BJ (cell line): Measurements from ENCODE around the gene MTOR. TPM values are rescaled to one million over a fixed set of nuclear protein-coding genes. Genes with fewer than 3 reads are reported as not detected.
"Not testable (repeated sequence)": the region's sequence is repeated elsewhere in the genome, so short reads cannot be mapped to it uniquely, and the experiment has no call there.

Source experiments
- CTCF ChIA-PET: fragments of 350-600 bp; formaldehyde crosslinking; extraction: SDS; loops from one replicate; lab custom pipeline; 2021; ENCODE audit warnings: antibody characterized with exemption, inconsistent platforms; lab: Yijun Ruan, JAX
- POLR2A ChIA-PET: fragments of 300-600 bp; sonication (Branson Sonifier 250); formaldehyde crosslinking; extraction: SDS; loops from one replicate; lab custom pipeline; 2021; ENCODE audit warnings: antibody characterized with exemption; lab: Charles Lee
- DNase-seq: peaks from one replicate; pipeline ENCODE4 v3.0.0-alpha.2; 2011; ENCODE audit warnings: low read depth
- H3K27me3 ChIP-seq: 2 replicates; pipeline ENCODE4 v1.6.0; 2011; ENCODE audit warnings: low read length; ENCODE audit not compliant: control insufficient read depth, insufficient read depth
- H3K36me3 ChIP-seq: 2 replicates; pipeline ENCODE4 v1.5.1; 2011; ENCODE audit warnings: low read length; ENCODE audit not compliant: control insufficient read depth, insufficient read depth
- H3K4me3 ChIP-seq: 2 replicates; pipeline ENCODE4 v1.5.1; 2011; ENCODE audit warnings: low read depth, mild to moderate bottlenecking, control low read depth, low read length
- polyA plus RNA-seq: library from polyadenylated mRNA; depleted of rRNA; stranded (reverse); fragments of >200 nt; gene quantifications from 2 replicates; pipeline ENCODE4 v1.2.3, GENCODE V29; 2011
- TF ChIP-seq, protein P1 (sequence below): IDR thresholded peaks from 2 replicates; pipeline ENCODE4 v1.5.1; 2011; ENCODE audit warnings: low read depth, mild to moderate bottlenecking, control low read depth, inconsistent platforms, low read length, moderate library complexity; ENCODE audit not compliant: insufficient read depth

Gene MTOR
- polyA plus RNA-seq, 1 experiment = 31.6 TPM

DNA sequence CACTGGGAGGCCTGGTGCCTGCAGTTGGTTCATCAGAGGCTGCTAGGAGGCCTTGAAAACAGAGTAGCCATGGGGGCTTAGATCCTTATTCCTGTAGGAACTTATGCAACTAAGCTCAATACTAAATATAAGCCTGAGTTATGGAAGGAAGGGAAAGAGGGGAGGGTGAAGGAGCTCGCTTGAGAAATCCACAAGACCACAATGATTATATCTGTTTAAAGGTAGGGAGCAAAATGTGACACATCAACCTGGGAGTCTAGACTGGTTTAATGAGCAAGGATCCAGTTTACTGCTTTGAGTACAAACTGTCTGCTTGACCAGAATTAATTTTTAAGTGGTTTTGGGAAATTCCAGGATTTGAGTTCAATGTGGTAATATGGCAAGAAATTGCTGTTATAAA lies 93.6 kb downstream of the MTOR start:
- DNase-seq = no peak
- ChIA-PET POLR2A (no interaction called here), CTCF (no interaction called here)

DNA sequence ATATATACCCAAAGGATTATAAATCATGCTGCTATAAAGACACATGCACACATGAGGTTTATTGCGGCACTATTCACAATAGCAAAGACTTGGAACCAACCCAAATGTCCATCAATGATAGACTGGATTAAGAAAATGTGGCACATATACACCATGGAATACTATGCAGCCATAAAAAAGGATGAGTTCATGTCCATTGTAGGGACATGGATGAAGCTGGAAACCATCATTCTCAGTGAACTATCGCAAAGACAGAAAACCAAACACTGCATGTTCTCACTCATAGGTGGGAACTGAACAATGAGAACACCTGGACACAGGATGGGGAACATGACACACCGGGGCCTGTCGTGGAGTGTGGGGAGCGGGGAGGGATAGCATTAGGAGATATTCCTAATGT lies 95.6 kb downstream of the MTOR start:
- H3K4me3 ChIP-seq, H3K27me3 ChIP-seq, CTCF ChIA-PET, POLR2A ChIA-PET, DNase-seq, H3K36me3 ChIP-seq: not testable (repeated sequence)

More for the DNA sequence above, 93.6 kb downstream of the MTOR start:
- no peaks in the 10 kb centered on the region for H3K27me3 ChIP-seq
- TF ChIP-seq, protein P1, sequence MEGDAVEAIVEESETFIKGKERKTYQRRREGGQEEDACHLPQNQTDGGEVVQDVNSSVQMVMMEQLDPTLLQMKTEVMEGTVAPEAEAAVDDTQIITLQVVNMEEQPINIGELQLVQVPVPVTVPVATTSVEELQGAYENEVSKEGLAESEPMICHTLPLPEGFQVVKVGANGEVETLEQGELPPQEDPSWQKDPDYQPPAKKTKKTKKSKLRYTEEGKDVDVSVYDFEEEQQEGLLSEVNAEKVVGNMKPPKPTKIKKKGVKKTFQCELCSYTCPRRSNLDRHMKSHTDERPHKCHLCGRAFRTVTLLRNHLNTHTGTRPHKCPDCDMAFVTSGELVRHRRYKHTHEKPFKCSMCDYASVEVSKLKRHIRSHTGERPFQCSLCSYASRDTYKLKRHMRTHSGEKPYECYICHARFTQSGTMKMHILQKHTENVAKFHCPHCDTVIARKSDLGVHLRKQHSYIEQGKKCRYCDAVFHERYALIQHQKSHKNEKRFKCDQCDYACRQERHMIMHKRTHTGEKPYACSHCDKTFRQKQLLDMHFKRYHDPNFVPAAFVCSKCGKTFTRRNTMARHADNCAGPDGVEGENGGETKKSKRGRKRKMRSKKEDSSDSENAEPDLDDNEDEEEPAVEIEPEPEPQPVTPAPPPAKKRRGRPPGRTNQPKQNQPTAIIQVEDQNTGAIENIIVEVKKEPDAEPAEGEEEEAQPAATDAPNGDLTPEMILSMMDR = no peak
- H3K4me3 ChIP-seq = no peak overlapping the region
- no peaks in the 10 kb centered on the region for H3K36me3 ChIP-seq

DNA sequence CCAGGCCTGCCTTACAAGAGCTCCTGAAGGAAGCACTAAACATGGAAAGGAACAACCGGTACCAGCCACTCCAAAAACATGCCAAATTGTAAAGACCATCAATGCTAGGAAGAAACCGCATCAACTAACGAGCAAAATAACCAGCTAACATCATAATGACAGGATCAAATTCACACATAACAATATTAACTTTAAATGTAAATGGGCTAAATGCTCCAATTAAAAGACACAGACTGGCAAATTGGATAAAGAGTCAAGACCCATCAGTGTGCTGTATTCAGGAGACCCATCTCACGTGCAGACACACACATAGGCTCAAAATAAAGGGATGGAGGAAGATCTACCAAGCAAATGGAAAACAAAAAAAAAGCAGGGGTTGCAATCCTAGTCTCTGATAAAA lies 99.6 kb downstream of the MTOR start:
- H3K27me3 ChIP-seq, DNase-seq, POLR2A ChIA-PET, CTCF ChIA-PET, H3K36me3 ChIP-seq, H3K4me3 ChIP-seq: not testable (repeated sequence)

DNA sequence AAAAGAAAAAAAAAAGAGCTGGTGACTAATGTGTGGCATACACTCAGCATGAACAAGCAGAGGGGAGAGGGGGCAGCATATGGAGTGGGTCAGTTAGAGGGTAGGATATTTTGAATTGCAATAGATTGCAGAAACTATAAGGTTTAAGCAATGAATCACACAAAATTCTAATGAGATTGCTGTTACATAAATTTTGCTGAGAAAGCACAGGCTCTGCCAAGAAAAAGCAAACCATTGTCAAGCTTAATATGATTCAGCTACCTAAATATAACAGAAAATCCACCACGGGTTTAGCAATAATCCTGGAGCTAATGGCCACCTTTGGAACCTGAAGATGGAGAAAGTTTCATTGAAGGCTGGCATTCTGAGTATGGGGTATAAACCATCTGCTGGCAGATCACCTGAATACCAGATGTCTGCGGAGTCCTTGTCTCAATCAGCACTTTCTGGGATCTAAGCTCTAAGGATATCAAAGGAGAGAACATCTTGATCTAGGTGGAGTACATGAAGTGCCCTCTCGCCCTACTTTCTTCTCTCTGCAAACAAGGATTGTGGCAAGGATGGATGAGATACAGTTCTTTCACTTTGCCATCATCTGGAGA lies 103.5 kb downstream of the MTOR start:
- peak; percentile 89 for DNase-seq
- TF ChIP-seq, protein P1 = no peak
- H3K27me3 ChIP-seq = no peaks in the 10 kb centered on the region
- POLR2A ChIA-PET = interaction anchor here (0.9 to 1.2 kb wide), 2 partner anchors 11 to 13 kb away, joined by 5 to 7 read pairs; no protein-coding TSS in a partner anchor
- CTCF ChIA-PET = interaction anchor here (0.6 to 3.5 kb wide), 8 partner anchors 12 to 781 kb away, joined by 3 to 15 read pairs (median 4); no protein-coding TSS in a partner anchor
- no peak overlapping the region for H3K4me3 ChIP-seq
- peaks cover 1% of the 10 kb centered on the region for H3K36me3 ChIP-seq

DNA sequence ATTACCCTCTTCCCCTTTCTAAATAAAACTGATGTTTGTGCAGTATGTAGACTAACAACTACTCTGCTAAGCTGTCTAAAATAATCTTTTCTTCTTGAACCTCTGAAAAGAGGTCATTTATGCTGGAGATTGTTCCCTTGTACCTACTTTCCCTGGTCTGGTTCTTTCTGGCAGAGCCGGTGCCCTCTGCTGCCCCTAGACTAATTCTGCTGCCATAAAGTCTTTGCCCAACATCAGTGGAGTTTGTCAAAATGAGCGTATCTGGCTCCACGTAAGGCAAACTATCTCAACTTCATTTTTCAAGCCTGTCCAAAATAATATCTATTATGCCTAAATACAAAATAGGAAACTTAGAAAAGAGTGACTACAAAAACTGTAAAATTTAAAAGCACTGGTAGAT lies 104.1 kb downstream of the MTOR start:
- DNase-seq = no peak
- TF ChIP-seq, protein P1 = peak; percentile 11; the same call in 1 of the 2 replicates
- ChIA-PET POLR2A (interaction anchor here (0.9 to 1.2 kb wide), 2 partner anchors 11 to 14 kb away, joined by 5 to 7 read pairs; no protein-coding TSS in a partner anchor), CTCF (interaction anchor here (0.8 to 3.5 kb wide), 7 partner anchors 11 to 488 kb away, joined by 3 to 15 read pairs (median 4); no protein-coding TSS in a partner anchor)
- H3K36me3 ChIP-seq = peaks cover 1% of the 10 kb centered on the region
- H3K27me3 ChIP-seq = no peaks in the 10 kb centered on the region
- H3K4me3 ChIP-seq = no peak overlapping the region

DNA sequence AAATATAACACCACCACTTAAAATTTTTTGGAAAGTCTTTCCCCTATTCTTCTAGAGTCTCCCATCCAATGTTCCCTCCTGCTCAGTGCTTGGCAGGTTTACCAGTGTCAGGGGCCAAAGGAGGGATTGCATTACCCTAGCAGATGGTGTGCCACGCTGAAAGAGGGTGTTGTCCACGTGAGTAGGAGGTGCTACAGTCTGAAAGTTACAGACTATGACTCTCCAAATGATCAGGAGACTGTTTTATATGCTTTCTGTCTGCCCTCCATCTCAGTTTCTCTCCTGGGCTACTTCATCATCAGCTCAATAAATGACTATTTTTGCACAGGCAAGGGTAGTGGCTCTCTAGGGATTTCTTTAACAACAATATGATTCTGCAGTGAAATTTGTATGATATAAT lies 104.5 kb downstream of the MTOR start:
- H3K27me3 ChIP-seq = no peaks in the 10 kb centered on the region
- no peak overlapping the region for H3K4me3 ChIP-seq
- no peak for DNase-seq
- POLR2A ChIA-PET = interaction anchor here (1.2 kb wide), 1 partner anchor 14 kb away, joined by 7 read pairs; no protein-coding TSS in a partner anchor
- CTCF ChIA-PET = interaction anchor here (0.8 to 3.5 kb wide), 5 partner anchors 11 to 27 kb away, joined by 3 to 15 read pairs (median 5); no protein-coding TSS in a partner anchor
- TF ChIP-seq, protein P1 = no peak
- peaks cover 1% of the 10 kb centered on the region for H3K36me3 ChIP-seq
